HS-27A (cell line): ENCODE results near the gene SMYD2.

Source experiments
- DNase-seq: peaks from one replicate; pipeline ENCODE4 v3.0.0-alpha.2; 2012; ENCODE audit warnings: low read depth, missing footprints

Gene SMYD2

GRCh38 chr1:214329470-214330220 lies 48.7 kb downstream of the SMYD2 start:
- DNase-seq, result no peak

- no peak for DNase-seq
These were observed 49.3 kb downstream of the SMYD2 start for GRCh38 chr1:214330222-214330621.

- DNase-seq, result no peak
These were observed 49.8 kb downstream of the SMYD2 start for GRCh38 chr1:214330715-214331114.

GRCh38 chr1:214331180-214331579 lies 50.2 kb downstream of the SMYD2 start:
- no peak for DNase-seq

GRCh38 chr1:214331827-214332423 lies 51.0 kb downstream of the SMYD2 start:
- DNase-seq, result no peak

GRCh38 chr1:214332946-214333798 lies 52.2 kb downstream of the SMYD2 start:
- DNase-seq, result no peak

- no peak for DNase-seq
These were observed 54.6 kb downstream of the SMYD2 start for GRCh38 chr1:214335567-214335966.

- no peak for DNase-seq
These were observed 56.1 kb downstream of the SMYD2 start for GRCh38 chr1:214337015-214337414.

- DNase-seq, result no peak
These were observed 56.6 kb downstream of the SMYD2 start for GRCh38 chr1:214337511-214337910.

- no peak for DNase-seq
These were observed 57.3 kb downstream of the SMYD2 start for GRCh38 chr1:214338212-214338611.

- DNase-seq, result no peak
These were observed 60.5 kb downstream of the SMYD2 start for GRCh38 chr1:214341459-214341858.

GRCh38 chr1:214341932-214342331 lies 61.0 kb downstream of the SMYD2 start:
- no peak for DNase-seq

GRCh38 chr1:214342525-214342924 lies 61.6 kb downstream of the SMYD2 start:
- DNase-seq, result no peak

GRCh38 chr1:214344897-214345296 lies 63.9 kb downstream of the SMYD2 start:
- DNase-seq, result no peak

GRCh38 chr1:214349008-214349407 lies 68.0 kb downstream of the SMYD2 start:
- no peak for DNase-seq

- DNase-seq, result peak; percentile 58
These were observed 68.8 kb downstream of the SMYD2 start for GRCh38 chr1:214349781-214350180.

GRCh38 chr1:214351551-214352277 lies 70.8 kb downstream of the SMYD2 start:
- no peak for DNase-seq

GRCh38 chr1:214352838-214353237 lies 71.9 kb downstream of the SMYD2 start:
- no peak for DNase-seq

GRCh38 chr1:214354440-214355148 lies 73.6 kb downstream of the SMYD2 start:
- no peak for DNase-seq

- DNase-seq, result no peak
These were observed 79.2 kb downstream of the SMYD2 start for GRCh38 chr1:214360116-214360515.

- DNase-seq, result no peak
These were observed 79.7 kb downstream of the SMYD2 start for GRCh38 chr1:214360525-214361164.
